Prostate gland (tissue), 2 donors: ENCODE results near the gene MFAP3.

ENCODE experiments used
- POLR2A ChIP-seq: fragments of 450-650 bp; IDR thresholded peaks from one replicate; pipeline ENCODE4 v1.6.1; 2016; ENCODE audit warnings: antibody characterized with exemption, mild to moderate bottlenecking
- TF ChIP-seq, protein P1 (sequence below), 4 experiments: fragments of 200-600 bp in 2 of 4; fragments of 450-650 bp in 2 of 4; sonication (generic) in 2 of 4; IDR thresholded peaks; 1 replicate in 3 of 4; 2 replicates in 1 of 4; pipeline ENCODE4 v1.5.1; 2016 to 2019; ENCODE audit warnings: antibody characterized with exemption in 4 of 4, mild to moderate bottlenecking in 2 of 4, moderate library complexity in 2 of 4

GRCh38 chr5:154076240-154076922, 37.6 kb downstream of the MFAP3 start:
- no peak for TF ChIP-seq POLR2A
- TF ChIP-seq, protein P1, sequence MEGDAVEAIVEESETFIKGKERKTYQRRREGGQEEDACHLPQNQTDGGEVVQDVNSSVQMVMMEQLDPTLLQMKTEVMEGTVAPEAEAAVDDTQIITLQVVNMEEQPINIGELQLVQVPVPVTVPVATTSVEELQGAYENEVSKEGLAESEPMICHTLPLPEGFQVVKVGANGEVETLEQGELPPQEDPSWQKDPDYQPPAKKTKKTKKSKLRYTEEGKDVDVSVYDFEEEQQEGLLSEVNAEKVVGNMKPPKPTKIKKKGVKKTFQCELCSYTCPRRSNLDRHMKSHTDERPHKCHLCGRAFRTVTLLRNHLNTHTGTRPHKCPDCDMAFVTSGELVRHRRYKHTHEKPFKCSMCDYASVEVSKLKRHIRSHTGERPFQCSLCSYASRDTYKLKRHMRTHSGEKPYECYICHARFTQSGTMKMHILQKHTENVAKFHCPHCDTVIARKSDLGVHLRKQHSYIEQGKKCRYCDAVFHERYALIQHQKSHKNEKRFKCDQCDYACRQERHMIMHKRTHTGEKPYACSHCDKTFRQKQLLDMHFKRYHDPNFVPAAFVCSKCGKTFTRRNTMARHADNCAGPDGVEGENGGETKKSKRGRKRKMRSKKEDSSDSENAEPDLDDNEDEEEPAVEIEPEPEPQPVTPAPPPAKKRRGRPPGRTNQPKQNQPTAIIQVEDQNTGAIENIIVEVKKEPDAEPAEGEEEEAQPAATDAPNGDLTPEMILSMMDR (IDR thresholded peaks at IDR 0.05), result no peak
